ENCODE data around the gene FGFR3. TPM values are rescaled to one million over a fixed set of nuclear protein-coding genes. Genes with fewer than 3 reads are reported as not detected.

The FGFR3 gene
- total RNA-seq = 100 to 1,000 TPM in 2 of 4 donors, 10 to 100 TPM in 2; 56.2 to 209 (median 110) TPM

GRCh38 chr4:1792832-1793495 lies at the start of gene FGFR3:
FGFR3 (plus strand) TSS chr4:1793293; CDS start chr4:1793935, 642 bp downstream.
- peaks cover 48% of the 10 kb centered on the region for H3K27me3 ChIP-seq
- H3K27ac ChIP-seq = peak within 1 kb of the TSS; percentile 64 to 87 (median 79)
- in situ Hi-C loops (cut with MboI; ENCODE audit: low pct_ligation_motif_present in 1 of 4, low pct_unique_long_range_greater_than_20kb in 1 of 4, low sequenced_read_pairs in 3 of 4) (no loop called here), intact Hi-C loops (cut with DNase I; ENCODE audit: low total_unique reads) (no loop called here)
- peaks cover 17 to 37% (median 32%) of the 10 kb centered on the region in 4 donors for H3K4me1 ChIP-seq
- H3K4me3 ChIP-seq = peak within 1 kb of the TSS; percentile 46 to 71 (median 66)
- H3K36me3 ChIP-seq = no peaks in the 10 kb centered on the region
- TF ChIP-seq POLR2A (IDR thresholded peaks at IDR 0.05) (no peak), POLR2AphosphoS5 (IDR thresholded peaks at IDR 0.05) (no peak), EP300 (IDR thresholded peaks at IDR 0.05; ENCODE audit: low read depth) (no peak), CTCF (IDR thresholded peaks at IDR 0.05) (no peak)
- WGBS, 2 donors (ENCODE audit: low coverage in 1 of 2) = 2% methylated on average over 29 of the region's 95 CpGs; no CpG with 5 or more reads in 1 of the 2 donors
- H3K9me3 ChIP-seq = no peaks in the 10 kb centered on the region
- peak; percentile 56 for DNase-seq

GRCh38 chr4:1743551-1743950 lies 49.5 kb upstream of the FGFR3 start:
- Histone ChIP-seq H3K9me3 (no peaks in the 10 kb centered on the region), H3K4me3 (no peak overlapping the region), H3K36me3 (peaks cover 0 to 4% (median under 1%) of the 10 kb centered on the region in 4 donors), H3K27ac (no peak overlapping the region), H3K4me1 (peaks cover 0 to 3% (median 1%) of the 10 kb centered on the region in 4 donors), H3K27me3 (peaks cover 5% of the 10 kb centered on the region)
- TF ChIP-seq EP300 (IDR thresholded peaks at IDR 0.05; ENCODE audit: low read depth) (no peak), POLR2AphosphoS5 (IDR thresholded peaks at IDR 0.05) (no peak), POLR2A (IDR thresholded peaks at IDR 0.05) (no peak), CTCF (IDR thresholded peaks at IDR 0.05) (no peak)
- intact Hi-C loops (cut with DNase I; ENCODE audit: low total_unique reads) = no loop called here
- in situ Hi-C loops (cut with MboI; ENCODE audit: low pct_ligation_motif_present in 1 of 4, low pct_unique_long_range_greater_than_20kb in 1 of 4, low sequenced_read_pairs in 3 of 4) = loop anchor here in 1 of 4 donors (10.0 kb wide), 2 partner anchors 71 to 161 kb away; no protein-coding TSS in a partner anchor
- no peak for DNase-seq
- 96% methylated on average over 12 of the region's 12 CpGs; no CpG with 5 or more reads in 1 of the 2 donors for WGBS, 2 donors (ENCODE audit: low coverage in 1 of 2)

- in situ Hi-C loops (cut with MboI; ENCODE audit: low pct_ligation_motif_present in 1 of 4, low pct_unique_long_range_greater_than_20kb in 1 of 4, low sequenced_read_pairs in 3 of 4) (loop anchor here in 1 of 4 donors (10.0 kb wide), 2 partner anchors 71 to 161 kb away; no protein-coding TSS in a partner anchor), intact Hi-C loops (cut with DNase I; ENCODE audit: low total_unique reads) (no loop called here)
- H3K36me3 ChIP-seq = peaks cover 0 to 4% (median 0%) of the 10 kb centered on the region in 4 donors
- no peak overlapping the region for H3K4me3 ChIP-seq
- no peak for DNase-seq
- TF ChIP-seq EP300 (IDR thresholded peaks at IDR 0.05; ENCODE audit: low read depth) (no peak), POLR2AphosphoS5 (IDR thresholded peaks at IDR 0.05) (no peak), POLR2A (IDR thresholded peaks at IDR 0.05) (no peak), CTCF (IDR thresholded peaks at IDR 0.05) (no peak)
- peaks cover 0 to 5% (median 2%) of the 10 kb centered on the region in 4 donors for H3K4me1 ChIP-seq
- H3K27me3 ChIP-seq = peaks cover 5% of the 10 kb centered on the region
- WGBS, 2 donors (ENCODE audit: low coverage in 1 of 2) = 85 to 100% methylated on average over 1 to 6 of the region's 6 CpGs
- H3K27ac ChIP-seq = no peak overlapping the region
- H3K9me3 ChIP-seq = no peaks in the 10 kb centered on the region
Measured at GRCh38 chr4:1743975-1744374, 49.1 kb upstream of the FGFR3 start.

GRCh38 chr4:1744552-1744951 lies 48.5 kb upstream of the FGFR3 start:
- TF ChIP-seq POLR2A (IDR thresholded peaks at IDR 0.05) (no peak), POLR2AphosphoS5 (IDR thresholded peaks at IDR 0.05) (no peak), CTCF (IDR thresholded peaks at IDR 0.05) (no peak), EP300 (IDR thresholded peaks at IDR 0.05; ENCODE audit: low read depth) (no peak)
- no peaks in the 10 kb centered on the region for H3K9me3 ChIP-seq
- H3K27ac ChIP-seq = no peak overlapping the region
- H3K36me3 ChIP-seq = peaks cover 0 to 4% (median 0%) of the 10 kb centered on the region in 4 donors
- no peak for DNase-seq
- no peak overlapping the region for H3K4me3 ChIP-seq
- WGBS, 2 donors (ENCODE audit: low coverage in 1 of 2) = 84% methylated on average over 14 of the region's 14 CpGs; no CpG with 5 or more reads in 1 of the 2 donors
- peaks cover 0 to 5% (median 2%) of the 10 kb centered on the region in 4 donors for H3K4me1 ChIP-seq
- intact Hi-C loops (cut with DNase I; ENCODE audit: low total_unique reads) = no loop called here
- H3K27me3 ChIP-seq = peaks cover 5% of the 10 kb centered on the region
- in situ Hi-C loops (cut with MboI; ENCODE audit: low pct_ligation_motif_present in 1 of 4, low pct_unique_long_range_greater_than_20kb in 1 of 4, low sequenced_read_pairs in 3 of 4) = loop anchor here in 1 of 4 donors (10.0 kb wide), 2 partner anchors 70 to 160 kb away; no protein-coding TSS in a partner anchor
